ENCODE data around the gene POLR3C.

The POLR3C gene

DNA sequence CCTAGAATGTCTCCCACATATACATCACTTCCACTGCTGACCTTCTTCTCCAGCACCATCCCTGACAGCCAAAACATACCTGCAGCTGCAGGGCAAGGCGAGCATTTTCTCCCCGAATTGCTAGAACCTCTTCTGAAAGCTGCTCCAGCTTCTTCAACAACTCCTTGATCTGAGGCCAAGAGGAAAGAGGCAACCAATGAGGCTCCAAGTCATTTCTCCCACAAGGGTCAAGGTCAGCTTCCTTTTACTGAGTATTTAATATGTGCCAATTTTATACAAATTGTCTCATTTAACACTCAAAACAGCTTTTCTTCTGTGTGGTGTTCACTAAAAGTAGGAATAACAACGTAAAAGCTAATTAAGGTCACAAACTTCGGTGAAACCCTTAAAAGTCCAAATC is 44.2 kb downstream of the POLR3C start:
- no peak for DNase-seq (ENCODE audit: low read depth in 3 of 3, low spot score in 1 of 3)

DNA sequence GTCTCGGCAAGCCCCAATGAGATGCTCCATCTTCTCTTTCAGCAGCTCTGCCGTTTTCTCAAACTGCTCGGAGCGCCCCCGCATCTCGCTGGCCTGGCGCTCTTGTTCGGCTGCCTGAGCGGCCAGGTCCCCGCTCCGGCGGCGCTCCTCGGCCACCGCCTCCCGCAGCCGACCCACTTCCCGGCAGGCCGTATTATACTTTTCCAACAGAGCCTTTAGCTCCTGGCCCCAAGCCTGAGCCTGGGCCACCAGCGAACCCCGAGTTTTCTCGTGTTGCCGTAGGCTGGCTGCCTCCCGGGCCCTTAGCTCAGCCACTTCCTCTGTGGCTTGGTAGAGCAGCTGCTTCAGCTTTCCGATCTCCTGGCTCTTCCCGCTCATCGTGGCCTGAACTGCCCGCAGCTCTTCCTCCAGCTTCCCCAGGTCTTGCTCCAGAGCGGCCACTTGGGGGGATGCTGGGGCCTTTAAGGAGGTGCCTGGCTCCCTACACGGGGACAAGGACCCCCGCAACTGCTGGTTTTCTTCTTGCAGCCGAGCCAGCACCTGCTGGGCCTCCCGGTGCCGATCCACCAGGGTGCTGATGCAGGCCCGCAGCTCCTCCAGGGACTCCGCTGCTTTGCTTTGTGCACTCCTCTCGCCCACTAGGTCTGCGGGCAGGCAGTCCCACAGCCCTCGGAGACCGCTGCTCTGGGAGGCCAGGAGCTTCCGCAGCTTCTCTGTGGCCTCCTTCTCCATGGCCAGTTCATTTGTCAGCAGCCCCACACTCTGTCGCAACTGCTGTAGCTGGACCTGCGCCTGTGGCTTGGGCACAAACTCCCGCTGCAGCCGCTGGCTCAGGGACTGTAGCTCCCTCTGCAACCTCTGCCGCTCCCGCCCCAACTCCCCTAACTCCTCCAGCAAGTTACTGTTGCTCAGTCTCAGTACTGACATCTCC is 48.3 kb downstream of the POLR3C start:
- DNase-seq (ENCODE audit: low read depth in 3 of 3, low spot score in 1 of 3): peak in 1 of 3 donors; percentile 8

DNA sequence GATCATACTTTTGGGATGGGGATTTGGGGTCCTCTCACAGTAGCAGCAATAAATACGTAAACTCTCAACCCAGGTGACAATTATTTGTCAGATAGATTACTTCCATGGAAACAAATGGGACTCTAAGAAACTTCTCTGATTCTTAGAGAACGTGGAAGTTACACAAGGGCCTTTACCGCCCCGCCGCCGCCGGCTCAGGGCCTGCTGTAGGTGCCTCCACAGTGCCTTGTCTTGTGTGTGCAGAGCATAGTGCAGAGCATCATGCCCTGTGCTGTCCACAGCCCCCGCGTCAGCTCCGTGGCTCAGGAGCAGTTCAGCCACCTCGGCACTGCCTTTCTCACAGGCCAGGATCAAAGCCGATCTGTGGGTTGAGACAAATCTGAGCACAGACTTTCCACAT is 50.6 kb downstream of the POLR3C start:
- DNase-seq (ENCODE audit: low read depth in 3 of 3, low spot score in 1 of 3): no peak

DNA sequence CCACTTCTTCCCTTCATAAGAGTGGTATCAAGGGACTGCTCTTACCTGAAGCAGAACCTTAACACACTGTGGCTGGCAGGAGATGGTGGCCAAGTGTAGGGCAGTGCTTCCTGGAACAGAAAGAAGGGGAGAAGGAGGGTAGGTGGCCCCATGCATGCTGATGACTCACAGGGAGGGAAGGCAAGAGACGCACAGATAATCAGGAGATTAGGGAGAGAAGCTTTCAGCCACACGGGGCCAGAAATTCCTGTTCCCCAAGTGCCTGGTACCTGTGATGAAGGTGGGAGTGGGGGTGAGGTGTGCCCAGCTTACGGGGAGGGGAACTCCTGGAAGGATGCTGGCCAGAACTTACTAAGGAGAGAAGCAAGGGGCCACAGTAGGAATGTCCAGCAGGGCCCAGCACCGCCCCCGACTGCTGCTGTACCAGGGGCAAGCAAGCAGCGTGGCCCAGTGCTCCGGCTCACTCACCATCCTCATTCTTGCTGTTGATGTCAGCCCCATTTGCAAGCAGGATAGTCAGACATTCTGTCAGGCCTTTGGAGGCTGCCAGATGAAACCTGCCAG is 54.0 kb downstream of the POLR3C start:
- no peak for DNase-seq (ENCODE audit: low read depth in 3 of 3, low spot score in 1 of 3)

DNA sequence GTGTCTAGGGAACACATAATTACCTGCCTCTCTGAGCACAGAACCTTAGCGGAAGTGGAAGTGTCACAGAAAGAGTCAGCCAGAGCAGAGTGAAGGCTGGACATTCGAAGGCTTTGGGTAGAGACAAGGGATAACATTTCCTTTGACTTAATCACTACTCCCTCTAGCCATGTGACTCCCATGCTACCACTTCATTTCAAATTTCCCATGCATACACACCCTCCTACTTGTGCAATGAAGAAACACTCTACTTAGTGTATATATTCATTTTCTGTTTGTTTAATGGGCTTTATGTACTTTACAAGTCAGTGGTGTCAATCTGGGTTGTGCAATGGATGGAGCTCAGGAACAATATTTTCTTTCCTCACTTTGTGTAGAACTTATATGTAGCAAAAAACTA is 54.7 kb downstream of the POLR3C start:
- DNase-seq (ENCODE audit: low read depth in 3 of 3, low spot score in 1 of 3): no peak

DNA sequence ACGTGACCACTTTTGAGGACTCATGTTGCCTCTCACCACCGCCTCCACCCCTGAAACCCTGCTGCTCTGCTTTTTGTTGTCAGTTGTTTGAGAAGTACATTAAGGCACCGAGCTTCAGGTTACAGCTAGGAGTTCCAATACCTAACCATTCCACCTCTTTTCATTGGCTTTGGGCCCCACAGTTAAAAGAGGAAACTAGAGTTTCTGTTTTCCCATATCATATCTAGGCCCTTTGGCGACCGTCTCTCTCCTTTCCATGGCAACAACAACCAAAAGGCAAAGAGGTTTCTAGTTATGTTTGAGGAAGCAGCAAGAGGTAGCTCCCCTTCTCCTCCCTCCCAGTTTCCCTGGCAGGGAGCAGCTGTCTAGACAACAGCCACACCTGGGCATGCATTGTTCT is 55.8 kb downstream of the POLR3C start:
- DNase-seq (ENCODE audit: low read depth in 3 of 3, low spot score in 1 of 3): no peak

DNA sequence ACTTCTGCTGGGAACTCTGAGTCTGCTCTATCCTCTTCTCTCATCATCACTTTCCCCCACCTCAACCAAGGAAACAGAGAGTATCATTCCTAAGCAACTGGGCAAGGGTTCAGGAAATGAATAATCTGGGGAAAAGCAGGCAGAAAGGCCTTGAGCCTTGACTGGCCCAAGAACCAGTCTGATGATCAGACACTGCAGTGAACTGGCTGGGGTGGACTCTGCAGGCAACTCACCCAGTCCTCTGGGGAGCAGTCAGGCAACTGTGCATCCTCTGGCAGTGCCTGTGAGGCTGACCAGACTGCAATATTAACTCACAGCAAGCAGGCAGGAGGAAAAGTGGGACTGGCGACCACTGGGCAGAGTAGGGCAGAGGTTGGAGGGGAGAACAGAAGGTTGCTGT is 60.7 kb downstream of the POLR3C start:
- DNase-seq (ENCODE audit: low read depth in 3 of 3, low spot score in 1 of 3): no peak

DNA sequence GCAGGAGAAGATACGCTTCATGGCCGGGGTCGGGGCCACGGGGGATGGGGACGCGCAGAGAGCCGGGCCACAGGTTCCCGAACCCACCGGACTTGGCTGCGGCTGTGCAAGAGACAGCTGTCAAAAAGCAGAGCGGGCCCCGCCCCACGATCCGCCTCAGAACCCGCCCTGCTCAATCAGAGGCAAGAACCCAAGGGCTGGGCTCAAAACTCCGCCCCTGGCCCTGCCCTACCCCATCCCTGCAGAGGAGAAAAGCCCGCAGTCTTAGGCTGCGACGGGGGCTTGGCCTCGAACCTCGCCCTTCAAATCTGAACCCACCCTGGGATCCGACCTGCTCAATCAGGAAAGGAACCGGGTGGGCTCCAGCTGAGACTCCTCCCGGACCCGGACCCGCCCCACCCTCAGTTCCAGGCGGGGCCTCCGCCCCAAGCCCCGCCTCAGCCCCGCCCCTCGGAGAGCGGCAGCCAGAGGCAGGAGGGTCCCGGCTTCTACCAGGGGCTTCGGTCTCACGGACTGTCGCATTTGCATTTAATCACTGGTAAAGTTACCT is 61.8 kb downstream of the POLR3C start, which contains the start of gene ANKRD35:
Gene ANKRD35, minus strand, starts transcription at position 129 of the 550 bp plus-strand sequence. Its CDS starts 108 bp downstream, at position 21.
- DNase-seq (ENCODE audit: low read depth in 3 of 3, low spot score in 1 of 3): peak; percentile 49 to 78 (median 57)

DNA sequence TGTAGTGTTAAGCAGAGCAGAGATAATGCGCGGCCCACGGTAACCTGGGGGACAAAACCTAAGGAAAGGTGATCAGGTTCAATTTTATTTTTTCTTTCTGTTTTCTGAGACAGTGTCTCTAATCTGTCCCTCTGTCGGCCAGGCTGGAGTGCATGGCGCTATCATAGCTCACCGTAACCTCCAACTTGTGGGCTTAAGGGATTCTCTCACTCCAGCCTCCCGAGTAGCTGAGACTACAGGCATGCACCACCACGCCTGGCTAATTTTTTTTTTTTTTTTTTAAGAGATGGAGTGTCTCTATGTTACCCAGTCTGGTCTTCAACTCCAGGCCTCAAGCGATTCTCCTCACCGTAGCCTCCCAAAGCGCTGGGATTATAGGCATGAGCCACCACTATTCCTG is 62.4 kb downstream of the POLR3C start:
- no peak for DNase-seq (ENCODE audit: low read depth in 3 of 3, low spot score in 1 of 3)

DNA sequence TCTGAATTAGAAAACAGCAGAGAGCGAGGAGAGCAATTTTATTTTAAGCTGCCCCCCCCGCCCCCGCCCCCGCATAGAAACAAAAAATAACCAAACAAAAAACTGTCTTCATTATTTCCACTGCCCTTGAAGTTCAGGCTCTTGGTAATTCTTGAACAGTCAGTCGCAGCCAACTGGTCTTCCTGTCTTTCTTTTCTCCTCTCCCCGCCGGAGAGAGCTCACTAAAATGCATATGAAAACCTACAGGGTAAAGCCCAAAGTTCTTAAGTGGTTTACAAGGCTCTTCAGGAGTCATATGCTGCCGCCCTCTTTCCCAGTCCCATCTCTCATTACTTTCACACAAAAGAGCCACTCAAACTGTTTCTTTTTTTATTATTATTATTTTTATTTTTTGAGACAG is 62.8 kb downstream of the POLR3C start:
- no peak for DNase-seq (ENCODE audit: low read depth in 3 of 3, low spot score in 1 of 3)

DNA sequence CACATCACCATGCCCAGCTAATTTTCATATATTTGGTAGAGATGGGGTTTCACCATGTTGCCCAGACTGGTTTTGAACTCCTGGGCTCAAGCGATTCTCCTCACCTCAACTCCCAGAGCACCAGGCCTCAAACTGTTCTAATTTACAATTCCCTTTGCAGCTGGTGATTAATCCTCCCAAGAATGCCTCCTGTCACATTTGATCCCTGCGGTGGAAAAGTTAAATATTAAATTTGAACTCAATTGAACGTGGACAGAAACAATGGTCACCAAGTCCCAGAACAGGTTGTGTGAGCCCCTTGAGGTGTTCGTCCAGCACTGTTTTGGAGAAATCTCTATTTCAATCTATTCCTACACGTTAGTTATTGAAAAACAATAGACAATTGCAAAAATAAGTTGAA is 63.6 kb downstream of the POLR3C start:
- no peak for DNase-seq (ENCODE audit: low read depth in 3 of 3, low spot score in 1 of 3)

DNA sequence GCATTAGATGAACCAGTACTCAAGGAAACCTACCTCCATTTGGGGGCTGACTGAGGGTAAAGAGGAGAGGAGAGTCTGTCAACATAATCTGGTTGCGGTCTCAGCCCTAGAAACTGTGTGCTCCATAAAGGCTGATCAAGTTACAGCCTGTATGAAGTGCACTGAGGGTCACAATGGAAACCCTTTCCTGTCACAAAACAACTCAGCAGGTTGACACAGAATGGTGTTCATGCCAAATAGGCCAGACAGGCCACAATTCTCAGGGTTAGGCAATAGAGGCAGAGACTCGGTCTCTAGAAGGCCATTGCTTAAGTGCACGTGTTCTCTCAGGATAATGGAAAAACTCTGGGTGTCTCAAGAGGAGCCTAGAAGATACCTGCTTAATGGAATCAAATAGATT is 65.7 kb downstream of the POLR3C start:
- DNase-seq (ENCODE audit: low read depth in 3 of 3, low spot score in 1 of 3): no peak

DNA sequence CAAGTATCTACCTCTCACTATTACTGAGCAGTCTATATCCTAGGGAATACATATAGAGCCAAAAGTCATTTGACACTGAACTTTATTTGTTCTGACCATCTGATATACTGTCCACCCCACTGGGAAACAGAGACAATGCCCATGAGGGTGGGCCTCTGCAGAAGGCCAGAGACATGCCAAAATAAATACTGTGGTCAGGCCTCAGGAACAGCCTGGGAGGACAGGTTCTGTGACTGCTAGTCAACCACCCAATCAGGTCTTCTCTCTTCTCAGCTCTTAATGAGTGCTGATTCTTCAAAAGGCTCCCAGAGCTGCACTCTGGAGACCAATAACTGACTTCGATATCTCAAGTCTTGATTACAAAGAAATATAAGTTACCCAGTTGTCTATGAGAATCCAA is 67.1 kb downstream of the POLR3C start:
- DNase-seq (ENCODE audit: low read depth in 3 of 3, low spot score in 1 of 3): no peak

DNA sequence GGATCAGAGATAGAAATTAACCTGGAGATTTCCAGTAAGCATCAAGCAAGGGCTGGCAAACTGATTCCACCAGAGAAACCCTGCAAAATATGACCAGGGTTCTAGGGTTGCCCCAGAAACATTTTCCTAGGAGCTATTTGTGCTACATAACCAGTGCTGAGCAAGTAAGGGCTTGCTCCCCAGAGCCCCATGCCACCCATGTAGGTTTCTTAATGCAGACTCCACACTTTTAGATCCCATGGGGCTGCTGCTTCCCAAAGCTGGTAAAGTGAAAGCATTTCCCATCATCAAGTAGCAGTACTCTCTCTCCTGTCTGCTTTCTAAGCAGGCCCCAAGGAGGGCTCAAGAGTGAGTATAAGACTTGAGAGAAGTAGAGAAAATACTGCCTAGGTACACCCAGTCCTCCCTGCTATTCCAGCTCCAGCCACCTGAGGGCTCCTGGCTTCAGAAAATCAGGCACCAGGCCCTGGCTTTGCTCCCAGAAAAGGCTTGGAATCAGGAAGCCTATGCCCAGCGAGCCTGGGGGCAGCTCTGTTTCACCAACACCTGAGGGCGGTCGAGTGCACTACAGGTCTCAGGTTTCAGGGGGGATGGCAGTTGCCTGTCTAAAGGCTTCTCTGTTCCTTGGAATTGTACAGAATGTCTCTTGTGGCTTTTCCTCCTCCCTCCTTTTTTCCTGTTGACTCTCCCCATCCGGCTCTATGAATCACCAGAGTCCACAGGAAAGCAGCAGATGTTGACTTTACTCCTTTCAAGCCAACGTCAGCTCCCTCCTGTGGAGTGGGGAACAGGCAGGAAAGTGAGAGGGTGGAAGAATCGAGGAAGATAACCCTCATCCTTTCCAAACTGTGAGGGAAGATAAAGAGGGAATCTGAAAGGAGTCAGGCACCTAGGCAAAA is 67.8 kb downstream of the POLR3C start:
- DNase-seq (ENCODE audit: low read depth in 3 of 3, low spot score in 1 of 3): peak in 2 of 3 donors; percentile 10 to 45

DNA sequence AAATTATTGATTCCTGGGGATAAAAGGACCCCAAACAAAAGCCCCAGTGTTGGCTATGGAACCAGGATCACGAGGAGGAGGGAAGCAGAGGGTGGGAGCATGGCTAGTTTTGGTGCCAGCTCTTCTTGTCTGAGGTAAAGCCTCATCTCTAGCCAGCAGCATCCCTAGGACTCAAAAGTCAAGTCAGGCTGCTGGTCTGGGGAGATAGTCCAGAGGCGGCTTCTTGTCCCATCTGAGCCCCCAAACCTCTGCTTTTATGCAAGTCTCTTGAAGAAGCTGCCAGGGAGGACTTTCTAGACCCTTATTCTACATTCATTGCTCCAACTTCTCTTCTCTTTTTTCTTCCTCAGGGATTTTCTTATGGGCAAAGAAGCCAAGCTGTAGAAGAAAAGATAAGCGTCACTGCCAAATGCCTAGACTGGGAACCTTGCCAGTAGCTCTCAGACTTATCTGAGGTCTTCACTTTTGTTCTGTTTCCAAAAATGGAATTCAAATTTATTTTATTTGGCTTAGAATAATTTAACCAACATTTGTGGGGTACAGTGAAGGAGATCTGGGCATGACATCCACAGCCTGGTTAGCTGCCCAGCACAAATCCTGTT is 68.6 kb downstream of the POLR3C start:
- DNase-seq (ENCODE audit: low read depth in 3 of 3, low spot score in 1 of 3): no peak

DNA sequence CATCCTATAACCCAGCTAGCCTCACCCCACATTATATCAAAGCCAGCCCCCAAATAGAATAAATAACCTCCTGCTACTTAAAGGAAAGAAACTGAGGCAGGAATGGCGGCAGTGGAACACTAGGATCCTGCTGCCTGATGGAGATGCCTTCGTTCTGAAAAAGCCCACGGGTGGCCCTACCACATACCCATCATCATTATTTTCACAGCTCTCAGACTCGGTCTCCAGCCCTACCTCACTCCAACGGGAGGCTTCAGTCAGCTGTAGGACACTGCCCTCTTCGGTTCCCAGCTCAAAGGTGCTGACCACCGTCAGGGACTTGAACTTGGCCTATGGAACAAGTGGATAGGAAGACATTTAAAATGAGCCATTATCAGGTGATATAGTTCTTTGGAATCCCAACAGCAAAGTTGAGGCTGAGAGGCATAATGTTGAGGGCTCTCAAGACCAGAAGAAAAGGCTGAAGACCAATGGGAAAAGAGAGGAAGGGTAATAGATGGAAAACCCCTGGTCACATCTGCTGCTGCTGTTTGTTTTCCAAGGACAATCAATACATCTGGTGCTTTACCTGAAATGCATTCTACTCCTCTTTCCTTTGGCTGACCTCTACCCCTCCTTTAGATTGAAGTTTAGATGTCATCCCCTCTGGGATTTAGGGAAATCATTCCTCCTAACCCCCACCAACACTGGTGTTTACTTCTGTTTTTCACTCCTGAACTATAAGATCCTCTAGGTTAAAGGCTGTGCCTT is 69.5 kb downstream of the POLR3C start:
- DNase-seq (ENCODE audit: low read depth in 3 of 3, low spot score in 1 of 3): no peak

All from stimulated activated CD4-positive, alpha-beta T cell treated with anti-CD3 and anti-CD28 coated beads, TNF-alpha, amount 100 ng/mL, for 1 hour (primary cell).